CD4-positive, alpha-beta T cell (primary cell): ENCODE measurements around the gene FHL3. TPM values are rescaled to one million over a fixed set of nuclear protein-coding genes. Genes with fewer than 3 reads are reported as not detected.

ENCODE experiments used
- ATAC-seq: fragments of 200-7000 bp; cut with Tn5 transposase; one replicate; pipeline ENCODE4 v1.10.0; 2022; ENCODE audit warnings: mild to moderate bottlenecking; ENCODE audit not compliant: poor library complexity
- CTCF ChIA-PET: fragments of 350-600 bp; sonication (Branson Sonifier 250); formaldehyde crosslinking; loops from one replicate; lab custom pipeline; 2021; ENCODE audit warnings: antibody characterized with exemption, inconsistent platforms; lab: Charles Lee
- POLR2A ChIA-PET: fragments of 350-600 bp; sonication (Branson Sonifier 250); formaldehyde crosslinking; loops from one replicate; lab custom pipeline; 2021; ENCODE audit warnings: antibody characterized with exemption, inconsistent platforms; lab: Charles Lee
- DNase-seq, 14 experiments: peaks; one replicate each; pipeline ENCODE4 v3.0.0-alpha.2; 2013 to 2020; ENCODE audit warnings: mixed read lengths in 2 of 14
- H3K27ac ChIP-seq, 2 donors: one replicate each; pipeline versions ENCODE4 v1.5.1 to v1.7.0; 2013; ENCODE audit warnings: low read length in 2 of 2, low read depth in 1 of 2, mild to moderate bottlenecking in 1 of 2
- H3K27me3 ChIP-seq, 2 experiments: 1 replicate in 1 of 2; 2 replicates in 1 of 2; pipeline versions ENCODE4 v1.6.1 to v1.7.0; 2013; ENCODE audit warnings: low read length in 2 of 2, control low read depth in 1 of 2, mild to moderate bottlenecking in 1 of 2, moderate library complexity in 1 of 2; ENCODE audit not compliant: insufficient read depth in 2 of 2, control insufficient read depth in 1 of 2
- H3K36me3 ChIP-seq: one replicate; pipeline ENCODE4 v1.6.1; 2013; ENCODE audit warnings: low read length, control low read depth; ENCODE audit not compliant: insufficient read depth
- H3K4me1 ChIP-seq: one replicate; pipeline ENCODE4 v1.6.1; 2013; ENCODE audit warnings: low read length, control low read depth; ENCODE audit not compliant: insufficient read depth
- H3K4me3 ChIP-seq: one replicate; pipeline ENCODE4 v1.5.1; 2013; ENCODE audit warnings: mild to moderate bottlenecking, low read length, moderate library complexity
- H3K9me3 ChIP-seq, 2 experiments: 1 replicate in 1 of 2; 2 replicates in 1 of 2; pipeline versions ENCODE4 v1.6.1 to v1.7.0; 2013; ENCODE audit warnings: low read length in 2 of 2, mild to moderate bottlenecking in 2 of 2, control low read depth in 1 of 2, moderate library complexity in 1 of 2; ENCODE audit not compliant: control insufficient read depth in 1 of 2, insufficient read depth in 1 of 2
- H3K27ac Mint-ChIP-seq: one replicate; pipeline ENCODE4 v1.8.0; 2020; ENCODE audit warnings: mixed read lengths
- H3K27me3 Mint-ChIP-seq: one replicate; pipeline ENCODE4 v1.8.0; 2021; ENCODE audit warnings: mixed read lengths
- H3K36me3 Mint-ChIP-seq: one replicate; pipeline ENCODE4 v1.8.0; 2021; ENCODE audit warnings: low read depth, mixed read lengths
- H3K4me1 Mint-ChIP-seq: one replicate; pipeline ENCODE4 v1.8.0; 2021; ENCODE audit warnings: low read depth, mixed read lengths
- H3K4me3 Mint-ChIP-seq: one replicate; pipeline ENCODE4 v1.8.0; 2020; ENCODE audit warnings: mild to moderate bottlenecking, mixed read lengths
- H3K9me3 Mint-ChIP-seq: one replicate; pipeline ENCODE4 v1.8.0; 2020; ENCODE audit warnings: mixed read lengths
- intact Hi-C, 2 experiments: fragments of 100-400 bp; cut with DNase I in 1 of 2; cut with micrococcal nuclease in 1 of 2; formaldehyde crosslinking; loops; one replicate each; pipeline versions ENCODE4 v1.15.1 to v1.9.0; 2023 to 2025; cut with DNase I, micrococcal nuclease
- total RNA-seq, 174 experiments: library from RNA in 2 of 174; stranded (reverse) in 2 of 174; gene quantifications; one replicate each; pipeline ENCODE4 v1.2.3 and lab custom pipeline; 2021 to 2026
- TF ChIP-seq, protein P1 (sequence below): fragments of 200-600 bp; IDR thresholded peaks from one replicate; pipeline ENCODE4 v1.8.0; 2022; ENCODE audit warnings: antibody characterized with exemption, mild to moderate bottlenecking

The FHL3 gene
- total RNA-seq, 2 experiments from 2014 or later: 3.4 to 3.7 TPM

DNA sequence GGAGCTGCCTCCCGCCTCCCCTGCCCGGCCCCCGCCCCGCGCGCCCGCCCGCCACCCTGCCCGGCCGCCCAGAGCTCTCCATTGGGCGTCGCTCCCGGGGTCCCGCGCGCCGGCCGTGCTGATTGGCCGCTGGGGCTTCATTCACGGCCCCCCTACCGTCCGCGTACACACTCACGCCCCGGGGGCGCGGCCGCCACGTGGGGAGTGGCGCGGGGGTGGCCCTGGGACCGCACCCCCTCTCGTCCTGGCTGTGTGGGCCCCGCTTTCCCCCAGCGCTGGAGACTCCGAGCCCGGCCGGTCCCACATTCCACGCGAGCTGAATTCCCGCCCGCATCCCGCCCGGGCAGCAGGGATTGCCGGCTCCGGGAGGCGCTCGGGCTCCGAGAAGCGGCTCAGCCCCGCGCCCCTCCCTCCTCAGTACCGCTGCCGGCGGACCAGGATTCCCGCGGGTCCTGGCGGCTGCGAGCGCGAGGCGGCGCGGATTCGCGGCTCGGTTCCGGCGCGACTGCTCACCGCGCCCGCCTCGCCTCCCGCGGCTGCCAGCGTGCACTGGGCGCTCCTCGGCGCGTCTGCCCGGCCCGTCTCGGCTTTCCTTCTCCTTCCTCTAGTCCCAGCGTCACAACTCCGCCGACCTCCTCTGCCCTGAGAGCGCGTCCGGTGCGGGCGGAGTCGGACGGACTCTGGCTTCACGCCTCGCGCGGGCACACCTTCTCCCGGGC is 41.7 kb upstream of the FHL3 start:
- Histone ChIP-seq H3K9me3 (peaks cover 0 to 13% of the 10 kb centered on the region in 2 experiments), H3K36me3 (no peaks in the 10 kb centered on the region), H3K27ac (no peak overlapping the region), H3K4me3 (peak overlapping the region; percentile 43), H3K27me3 (peaks cover 33 to 34% of the 10 kb centered on the region in 2 experiments), H3K4me1 (peaks cover 30% of the 10 kb centered on the region)
- CTCF ChIA-PET: no interaction called here
- no peaks in the 10 kb centered on the region for H3K36me3 Mint-ChIP-seq
- POLR2A ChIA-PET: no interaction called here
- intact Hi-C loops: no loop called here
- no peaks in the 10 kb centered on the region for H3K9me3 Mint-ChIP-seq
- H3K4me3 Mint-ChIP-seq: peak overlapping the region; percentile 79
- DNase-seq (peak in 13 of 14 experiments; percentile 28 to 85 (median 70)), ATAC-seq (peak; percentile 50)
- peaks cover 12% of the 10 kb centered on the region for H3K4me1 Mint-ChIP-seq
- H3K27ac Mint-ChIP-seq: no peak overlapping the region
- TF ChIP-seq, protein P1, sequence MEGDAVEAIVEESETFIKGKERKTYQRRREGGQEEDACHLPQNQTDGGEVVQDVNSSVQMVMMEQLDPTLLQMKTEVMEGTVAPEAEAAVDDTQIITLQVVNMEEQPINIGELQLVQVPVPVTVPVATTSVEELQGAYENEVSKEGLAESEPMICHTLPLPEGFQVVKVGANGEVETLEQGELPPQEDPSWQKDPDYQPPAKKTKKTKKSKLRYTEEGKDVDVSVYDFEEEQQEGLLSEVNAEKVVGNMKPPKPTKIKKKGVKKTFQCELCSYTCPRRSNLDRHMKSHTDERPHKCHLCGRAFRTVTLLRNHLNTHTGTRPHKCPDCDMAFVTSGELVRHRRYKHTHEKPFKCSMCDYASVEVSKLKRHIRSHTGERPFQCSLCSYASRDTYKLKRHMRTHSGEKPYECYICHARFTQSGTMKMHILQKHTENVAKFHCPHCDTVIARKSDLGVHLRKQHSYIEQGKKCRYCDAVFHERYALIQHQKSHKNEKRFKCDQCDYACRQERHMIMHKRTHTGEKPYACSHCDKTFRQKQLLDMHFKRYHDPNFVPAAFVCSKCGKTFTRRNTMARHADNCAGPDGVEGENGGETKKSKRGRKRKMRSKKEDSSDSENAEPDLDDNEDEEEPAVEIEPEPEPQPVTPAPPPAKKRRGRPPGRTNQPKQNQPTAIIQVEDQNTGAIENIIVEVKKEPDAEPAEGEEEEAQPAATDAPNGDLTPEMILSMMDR: no peak
- H3K27me3 Mint-ChIP-seq: peaks cover 41% of the 10 kb centered on the region

DNA sequence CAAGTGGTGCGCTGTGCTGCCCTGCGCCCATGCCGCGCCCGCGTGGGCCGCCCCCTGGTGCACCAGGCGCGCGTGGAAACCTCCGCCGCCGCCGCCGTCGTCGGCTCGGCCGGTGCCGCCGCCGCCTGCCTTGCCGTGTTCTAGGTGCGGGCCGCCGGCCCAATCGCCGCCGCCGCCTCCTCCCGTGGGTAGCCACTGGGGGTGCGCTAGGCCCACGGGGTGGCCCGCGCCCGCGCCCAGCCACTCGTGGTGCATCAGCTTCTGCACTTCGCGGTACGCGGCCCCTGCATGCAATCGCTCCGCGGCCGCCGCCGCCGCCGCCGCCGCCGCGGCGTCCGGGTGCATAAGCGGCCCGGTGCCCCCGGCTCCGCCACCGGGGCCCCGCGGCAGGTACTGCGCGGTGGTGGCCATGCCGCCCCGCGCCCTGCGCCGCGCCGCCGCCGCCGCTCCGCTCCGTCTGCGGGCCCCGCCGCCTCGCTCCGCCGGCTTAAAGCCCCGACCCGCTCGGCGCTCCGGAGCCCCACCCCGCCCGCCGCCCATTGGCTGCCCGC is 41.1 kb upstream of the FHL3 start, which contains the start of gene POU3F1:
TSS of gene POU3F1 (minus strand) at position 461 of the 551 bp plus-strand sequence. CDS start at position 411, 50 bp downstream.
- peak in 5 of 14 experiments; percentile 18 to 59 (median 44) for DNase-seq
- H3K9me3 ChIP-seq: peaks cover 0 to 13% of the 10 kb centered on the region in 2 experiments
- TF ChIP-seq, protein P1: no peak
- H3K4me1 Mint-ChIP-seq: peaks cover 12% of the 10 kb centered on the region
- H3K4me3 Mint-ChIP-seq: peak within 1 kb of the TSS; percentile 79
- ATAC-seq: peak; percentile 76
- no peaks in the 10 kb centered on the region for H3K36me3 ChIP-seq
- peaks cover 39 to 40% of the 10 kb centered on the region in 2 experiments for H3K27me3 ChIP-seq
- H3K27ac ChIP-seq: no peak within 1 kb of the TSS
- H3K9me3 Mint-ChIP-seq: no peaks in the 10 kb centered on the region
- no peaks in the 10 kb centered on the region for H3K36me3 Mint-ChIP-seq
- ChIA-PET POLR2A (no interaction called here), CTCF (no interaction called here)
- H3K4me3 ChIP-seq: peak within 1 kb of the TSS; percentile 43
- intact Hi-C loops: no loop called here
- peaks cover 47% of the 10 kb centered on the region for H3K27me3 Mint-ChIP-seq
- H3K4me1 ChIP-seq: peaks cover 30% of the 10 kb centered on the region
- H3K27ac Mint-ChIP-seq: no peak within 1 kb of the TSS

DNA sequence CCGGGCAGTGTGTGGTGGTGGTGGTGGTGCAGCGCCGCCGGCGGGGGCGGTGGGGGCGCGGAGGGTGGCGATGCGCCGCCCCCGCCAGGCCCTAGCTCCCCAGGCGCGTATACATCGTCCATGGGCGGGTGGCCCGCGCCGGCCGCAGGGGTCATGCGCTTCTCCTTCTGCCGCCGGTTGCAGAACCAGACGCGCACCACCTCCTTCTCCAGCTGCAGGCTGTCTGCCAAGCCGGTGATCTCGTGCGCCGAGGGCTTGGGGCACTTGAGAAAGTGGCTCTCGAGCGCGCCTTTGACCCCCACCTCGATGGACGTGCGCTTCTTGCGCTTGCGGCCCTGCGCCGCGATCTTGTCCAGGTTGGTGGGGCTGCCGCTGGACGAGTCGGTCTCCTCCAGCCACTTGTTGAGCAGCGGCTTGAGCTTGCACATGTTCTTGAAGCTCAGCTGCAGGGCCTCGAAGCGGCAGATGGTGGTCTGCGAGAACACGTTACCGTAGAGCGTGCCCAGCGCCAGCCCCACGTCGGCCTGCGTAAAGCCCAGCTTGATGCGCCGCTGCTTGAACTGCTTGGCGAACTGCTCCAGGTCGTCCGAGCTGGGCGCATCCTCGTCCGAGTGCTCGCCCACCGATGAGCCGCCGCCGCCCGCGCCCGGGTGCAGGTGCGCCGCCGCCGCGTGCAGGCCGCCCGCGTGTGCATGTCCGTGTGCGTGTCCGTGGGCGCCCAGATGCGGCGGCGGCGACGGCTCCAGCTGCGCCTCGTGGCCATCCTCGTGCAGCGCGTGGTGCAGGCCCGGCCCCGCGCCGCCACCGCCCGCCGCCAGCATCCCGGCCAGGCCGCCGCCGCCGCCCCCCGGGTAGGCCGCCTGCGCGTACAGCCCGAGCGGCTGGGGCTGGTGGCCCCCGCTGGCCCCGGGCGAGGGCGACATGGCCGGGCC is 40.4 kb upstream of the FHL3 start:
- ChIA-PET CTCF (no interaction called here), POLR2A (no interaction called here)
- Mint-ChIP-seq H3K27me3 (peaks cover 55% of the 10 kb centered on the region), H3K4me3 (peak overlapping the region; percentile 54), H3K9me3 (no peaks in the 10 kb centered on the region), H3K27ac (no peak overlapping the region), H3K4me1 (peaks cover 12% of the 10 kb centered on the region), H3K36me3 (no peaks in the 10 kb centered on the region)
- Histone ChIP-seq H3K4me3 (peak overlapping the region; percentile 20), H3K27ac (no peak overlapping the region), H3K27me3 (peaks cover 45 to 46% of the 10 kb centered on the region in 2 experiments), H3K4me1 (peaks cover 30% of the 10 kb centered on the region), H3K36me3 (no peaks in the 10 kb centered on the region), H3K9me3 (peaks cover 0 to 13% of the 10 kb centered on the region in 2 experiments)
- DNase-seq (peak in 2 of 14 experiments; percentile 26 to 33), ATAC-seq (no peak)
- TF ChIP-seq, protein P1: no peak
- intact Hi-C loops: no loop called here
